NB4 (cell line): ENCODE results near the gene SS18L1.

ENCODE experiments used
- CTCF ChIP-seq: IDR thresholded peaks from one replicate; pipeline ENCODE4 v1.5.1; 2012; ENCODE audit warnings: low read depth, low read length
- POLR2A ChIP-seq: IDR thresholded peaks from 2 replicates; pipeline ENCODE4 v1.6.1; 2011; ENCODE audit warnings: mild to moderate bottlenecking; ENCODE audit not compliant: insufficient read length; ENCODE audit errors: extremely low read depth
- TF ChIP-seq, protein P1 (sequence below): IDR thresholded peaks from 2 replicates; pipeline ENCODE4 v1.6.1; 2011; ENCODE audit warnings: low read depth, low read length

GRCh38 chr20:62143081-62143956, at the start of gene SS18L1, which contains the start of gene PSMA7:
- TF ChIP-seq CTCF (no peak), POLR2A (peak; percentile 63)
- TF ChIP-seq, protein P1, sequence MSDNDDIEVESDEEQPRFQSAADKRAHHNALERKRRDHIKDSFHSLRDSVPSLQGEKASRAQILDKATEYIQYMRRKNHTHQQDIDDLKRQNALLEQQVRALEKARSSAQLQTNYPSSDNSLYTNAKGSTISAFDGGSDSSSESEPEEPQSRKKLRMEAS: peak; percentile 57
